Measurements from ENCODE around the gene MAP2K6. TPM values are rescaled to one million over a fixed set of nuclear protein-coding genes. Genes with fewer than 3 reads are reported as not detected.

The MAP2K6 gene
- total and polyA plus RNA-seq, 5 experiments from 2014 or later = 12.9 to 18.9 (median 15.9) TPM

- no peaks in the 10 kb centered on the region for H3K27me3 Mint-ChIP-seq
- POLR2A ChIA-PET = no interaction called here
- no peaks in the 10 kb centered on the region for H3K9me3 Mint-ChIP-seq
- ATAC-seq = no peak
- peak overlapping the region in 2 of 10 donors; percentile 12 to 66 for H3K4me3 Mint-ChIP-seq
- H3K27ac Mint-ChIP-seq = peak overlapping the region in 2 of 10 donors; percentile 61 to 66
- no peak for DNase-seq
- H3K4me1 Mint-ChIP-seq = peaks cover 2 to 36% (median 16%) of the 10 kb centered on the region in 4 donors
- H3K36me3 Mint-ChIP-seq = peaks cover 32 to 83% (median 50%) of the 10 kb centered on the region in 3 donors
Observed at GRCh38 chr17:69534235-69534621, 119.7 kb downstream of the MAP2K6 start.

- Mint-ChIP-seq H3K36me3 (peaks cover 32 to 86% (median 51%) of the 10 kb centered on the region in 3 donors), H3K27me3 (no peaks in the 10 kb centered on the region), H3K4me1 (peaks cover 2 to 36% (median 16%) of the 10 kb centered on the region in 4 donors), H3K4me3 (no peak overlapping the region), H3K27ac (peak overlapping the region in 2 of 10 donors; percentile 11 to 66), H3K9me3 (no peaks in the 10 kb centered on the region)
- no peak for DNase-seq
- POLR2A ChIA-PET = no interaction called here
- no peak for ATAC-seq
Observed at GRCh38 chr17:69535016-69535570, 120.6 kb downstream of the MAP2K6 start.

GRCh38 chr17:69538795-69539194 is 124.3 kb downstream of the MAP2K6 start:
- DNase-seq (no peak), ATAC-seq (no peak)
- H3K9me3 Mint-ChIP-seq = no peaks in the 10 kb centered on the region
- peaks cover 31 to 94% (median 67%) of the 10 kb centered on the region in 3 donors for H3K36me3 Mint-ChIP-seq
- no peak overlapping the region for H3K27ac Mint-ChIP-seq
- H3K4me1 Mint-ChIP-seq = peaks cover 0 to 12% (median 3%) of the 10 kb centered on the region in 4 donors
- H3K4me3 Mint-ChIP-seq = no peak overlapping the region
- POLR2A ChIA-PET = no interaction called here
- H3K27me3 Mint-ChIP-seq = no peaks in the 10 kb centered on the region

GRCh38 chr17:69539274-69539673 is 124.8 kb downstream of the MAP2K6 start:
- no peak overlapping the region for H3K27ac Mint-ChIP-seq
- POLR2A ChIA-PET = no interaction called here
- H3K4me3 Mint-ChIP-seq = no peak overlapping the region
- H3K36me3 Mint-ChIP-seq = peaks cover 29 to 94% (median 67%) of the 10 kb centered on the region in 3 donors
- no peak for DNase-seq
- H3K4me1 Mint-ChIP-seq = peaks cover 0 to 7% (median 0%) of the 10 kb centered on the region in 4 donors
- no peaks in the 10 kb centered on the region for H3K9me3 Mint-ChIP-seq
- H3K27me3 Mint-ChIP-seq = no peaks in the 10 kb centered on the region
- ATAC-seq = no peak

GRCh38 chr17:69539781-69540319 is 125.4 kb downstream of the MAP2K6 start:
- ATAC-seq = no peak
- DNase-seq = no peak
- no peak overlapping the region for H3K4me3 Mint-ChIP-seq
- POLR2A ChIA-PET = no interaction called here
- H3K9me3 Mint-ChIP-seq = no peaks in the 10 kb centered on the region
- no peaks in the 10 kb centered on the region for H3K27me3 Mint-ChIP-seq
- peaks cover 0 to under 1% (median 0%) of the 10 kb centered on the region in 4 donors for H3K4me1 Mint-ChIP-seq
- H3K36me3 Mint-ChIP-seq = peaks cover 23 to 93% (median 66%) of the 10 kb centered on the region in 3 donors
- no peak overlapping the region for H3K27ac Mint-ChIP-seq

GRCh38 chr17:69540356-69540755 is 125.9 kb downstream of the MAP2K6 start:
- DNase-seq (no peak), ATAC-seq (no peak)
- Mint-ChIP-seq H3K4me1 (no peaks in the 10 kb centered on the region), H3K36me3 (peaks cover 20 to 92% (median 61%) of the 10 kb centered on the region in 3 donors), H3K27ac (no peak overlapping the region), H3K4me3 (no peak overlapping the region), H3K9me3 (no peaks in the 10 kb centered on the region), H3K27me3 (no peaks in the 10 kb centered on the region)
- POLR2A ChIA-PET = no interaction called here

- ATAC-seq = no peak
- Mint-ChIP-seq H3K4me1 (no peaks in the 10 kb centered on the region), H3K27me3 (no peaks in the 10 kb centered on the region), H3K27ac (no peak overlapping the region), H3K9me3 (peaks cover 0 to 4% (median 0%) of the 10 kb centered on the region in 9 donors), H3K36me3 (peaks cover 10 to 69% (median 54%) of the 10 kb centered on the region in 3 donors), H3K4me3 (no peak overlapping the region)
- DNase-seq = no peak
- POLR2A ChIA-PET = no interaction called here
Observed at GRCh38 chr17:69547230-69547629, 132.7 kb downstream of the MAP2K6 start.

GRCh38 chr17:69547947-69548346 is 133.4 kb downstream of the MAP2K6 start:
- ATAC-seq (no peak), DNase-seq (no peak)
- Mint-ChIP-seq H3K27ac (no peak overlapping the region), H3K27me3 (no peaks in the 10 kb centered on the region), H3K4me3 (no peak overlapping the region), H3K36me3 (peaks cover 12 to 68% (median 55%) of the 10 kb centered on the region in 3 donors), H3K9me3 (peaks cover 0 to 11% (median 2%) of the 10 kb centered on the region in 9 donors), H3K4me1 (peaks cover 0 to 2% (median 0%) of the 10 kb centered on the region in 4 donors)
- POLR2A ChIA-PET = no interaction called here

GRCh38 chr17:69551212-69552010 is 136.9 kb downstream of the MAP2K6 start:
- no peak for ATAC-seq
- Mint-ChIP-seq H3K27ac (no peak overlapping the region), H3K36me3 (peaks cover 22 to 52% (median 49%) of the 10 kb centered on the region in 3 donors), H3K4me1 (peaks cover 0 to 10% (median 0%) of the 10 kb centered on the region in 4 donors), H3K27me3 (no peaks in the 10 kb centered on the region), H3K4me3 (no peak overlapping the region), H3K9me3 (peaks cover 0 to 16% (median 2%) of the 10 kb centered on the region in 9 donors)
- no peak for DNase-seq
- POLR2A ChIA-PET = no interaction called here

- Mint-ChIP-seq H3K4me3 (no peak overlapping the region), H3K36me3 (peaks cover 22 to 40% (median 33%) of the 10 kb centered on the region in 3 donors), H3K27ac (no peak overlapping the region), H3K4me1 (peaks cover 0 to 10% (median 0%) of the 10 kb centered on the region in 4 donors), H3K9me3 (peaks cover 0 to 16% (median 2%) of the 10 kb centered on the region in 9 donors), H3K27me3 (no peaks in the 10 kb centered on the region)
- POLR2A ChIA-PET = no interaction called here
- ATAC-seq = no peak
- DNase-seq = no peak
Observed at GRCh38 chr17:69552986-69553667, 138.6 kb downstream of the MAP2K6 start.

- DNase-seq = no peak
- Mint-ChIP-seq H3K4me1 (peaks cover 0 to 10% (median 0%) of the 10 kb centered on the region in 4 donors), H3K27ac (no peak overlapping the region), H3K4me3 (no peak overlapping the region), H3K27me3 (no peaks in the 10 kb centered on the region), H3K36me3 (peaks cover 21 to 42% (median 22%) of the 10 kb centered on the region in 3 donors), H3K9me3 (peaks cover 0 to 16% (median 2%) of the 10 kb centered on the region in 9 donors)
- no peak for ATAC-seq
- POLR2A ChIA-PET = no interaction called here
Observed at GRCh38 chr17:69555056-69555455, 140.6 kb downstream of the MAP2K6 start.

GRCh38 chr17:69557339-69557738 is 142.8 kb downstream of the MAP2K6 start:
- no peak for ATAC-seq
- H3K27me3 Mint-ChIP-seq = no peaks in the 10 kb centered on the region
- POLR2A ChIA-PET = interaction anchor here (0.6 kb wide), 1 partner anchor 222 kb away, joined by 3 read pairs; no protein-coding TSS in a partner anchor

More at GRCh38 chr17:69557339-69557738, 142.8 kb downstream of the MAP2K6 start:
- H3K4me1 Mint-ChIP-seq = peaks cover 0 to 10% (median 0%) of the 10 kb centered on the region in 4 donors
- H3K36me3 Mint-ChIP-seq = peaks cover 17 to 23% (median 17%) of the 10 kb centered on the region in 3 donors
- H3K27ac Mint-ChIP-seq = no peak overlapping the region
- DNase-seq = no peak
- H3K9me3 Mint-ChIP-seq = peaks cover 0 to 11% (median 0%) of the 10 kb centered on the region in 9 donors
- no peak overlapping the region for H3K4me3 Mint-ChIP-seq
